ENCODE data around the gene PUDP. TPM values are rescaled to one million over a fixed set of nuclear protein-coding genes. Genes with fewer than 3 reads are reported as not detected.

The PUDP gene
- total RNA-seq = 1 to 10 TPM; 5.3 to 9.4 TPM
- polyA plus RNA-seq = 1 to 10 TPM; 6.3 to 7.4 TPM

- H3K4me1 ChIP-seq (ENCODE audit: control insufficient read depth in 4 of 4, insufficient read depth in 4 of 4, low read length in 3 of 4) = peaks cover 2 to 24% (median 17%) of the 10 kb centered on the region in 4 donors
- H3K4me3 ChIP-seq (ENCODE audit: low read depth in 1 of 3, low read length in 3 of 3) = peak within 1 kb of the TSS; percentile 72 to 99 (median 87)
- WGBS = under 1% methylated on average over 76 of the region's 76 CpGs
- peak within 1 kb of the TSS in 1 of 2 donors; percentile 5 for H3K9ac ChIP-seq (ENCODE audit: low read depth in 1 of 2, low read length in 2 of 2)
- peak within 1 kb of the TSS; percentile 89 to 94 for H3K27ac ChIP-seq (ENCODE audit: low read depth in 1 of 2, low read length in 2 of 2)
- DNase-seq (ENCODE audit: low spot score) = peak; percentile 76
- H3K27me3 ChIP-seq (ENCODE audit: control insufficient read depth in 4 of 4, insufficient read depth in 4 of 4, low read length in 3 of 4) = no peaks in the 10 kb centered on the region
- TF ChIP-seq, protein P1, sequence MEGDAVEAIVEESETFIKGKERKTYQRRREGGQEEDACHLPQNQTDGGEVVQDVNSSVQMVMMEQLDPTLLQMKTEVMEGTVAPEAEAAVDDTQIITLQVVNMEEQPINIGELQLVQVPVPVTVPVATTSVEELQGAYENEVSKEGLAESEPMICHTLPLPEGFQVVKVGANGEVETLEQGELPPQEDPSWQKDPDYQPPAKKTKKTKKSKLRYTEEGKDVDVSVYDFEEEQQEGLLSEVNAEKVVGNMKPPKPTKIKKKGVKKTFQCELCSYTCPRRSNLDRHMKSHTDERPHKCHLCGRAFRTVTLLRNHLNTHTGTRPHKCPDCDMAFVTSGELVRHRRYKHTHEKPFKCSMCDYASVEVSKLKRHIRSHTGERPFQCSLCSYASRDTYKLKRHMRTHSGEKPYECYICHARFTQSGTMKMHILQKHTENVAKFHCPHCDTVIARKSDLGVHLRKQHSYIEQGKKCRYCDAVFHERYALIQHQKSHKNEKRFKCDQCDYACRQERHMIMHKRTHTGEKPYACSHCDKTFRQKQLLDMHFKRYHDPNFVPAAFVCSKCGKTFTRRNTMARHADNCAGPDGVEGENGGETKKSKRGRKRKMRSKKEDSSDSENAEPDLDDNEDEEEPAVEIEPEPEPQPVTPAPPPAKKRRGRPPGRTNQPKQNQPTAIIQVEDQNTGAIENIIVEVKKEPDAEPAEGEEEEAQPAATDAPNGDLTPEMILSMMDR (IDR thresholded peaks at IDR 0.05; ENCODE audit: low read depth, low read length, missing input control) = peak; percentile 34
- TF ChIP-seq YY1 (IDR thresholded peaks at IDR 0.05) = peak; percentile 23
- no peak for TF ChIP-seq ZBTB33 (IDR thresholded peaks at IDR 0.05)
- no peak for TF ChIP-seq HNF4A (conservative IDR thresholded peaks at IDR 0.05)
- no peak for TF ChIP-seq RAD21 (IDR thresholded peaks at IDR 0.05)
- TF ChIP-seq SP1 (IDR thresholded peaks at IDR 0.05) = no peak
- TF ChIP-seq TAF1 (conservative IDR thresholded peaks at IDR 0.05) = no peak
- no peaks in the 10 kb centered on the region for H3K36me3 ChIP-seq (ENCODE audit: control insufficient read depth in 4 of 4, insufficient read depth in 3 of 4, low read depth in 1 of 4, low read length in 3 of 4)
- H3K9me3 ChIP-seq (ENCODE audit: control insufficient read depth in 4 of 4, low read length in 3 of 4) = no peaks in the 10 kb centered on the region
Measured at GRCh38 chrX:7147978-7148854, at the start of gene PUDP. Gene PUDP, minus strand, starts transcription at chrX:7148153. Its CDS starts 40 bp downstream, at chrX:7148113.

- no peaks in the 10 kb centered on the region for H3K27me3 ChIP-seq (ENCODE audit: control insufficient read depth in 4 of 4, insufficient read depth in 4 of 4, low read length in 3 of 4)
- TF ChIP-seq YY1 (IDR thresholded peaks at IDR 0.05) (no peak), EGR1 (IDR thresholded peaks at IDR 0.05; ENCODE audit: low read depth in 2 of 2) (no peak), ZBTB33 (IDR thresholded peaks at IDR 0.05) (no peak)
- DNase-seq (ENCODE audit: low spot score) = no peak
- whole genome bisulfite sequencing = 97% methylated on average over 11 of the region's 11 CpGs
- no peaks in the 10 kb centered on the region for H3K4me1 ChIP-seq (ENCODE audit: control insufficient read depth in 4 of 4, insufficient read depth in 4 of 4, low read length in 3 of 4)
- no peak overlapping the region for H3K9ac ChIP-seq (ENCODE audit: low read depth in 1 of 2, low read length in 2 of 2)
- H3K4me3 ChIP-seq (ENCODE audit: low read depth in 1 of 3, low read length in 3 of 3) = no peak overlapping the region
- H3K27ac ChIP-seq (ENCODE audit: low read depth in 1 of 2, low read length in 2 of 2) = no peak overlapping the region
- no peaks in the 10 kb centered on the region for H3K9me3 ChIP-seq (ENCODE audit: control insufficient read depth in 4 of 4, low read length in 3 of 4)
- H3K36me3 ChIP-seq (ENCODE audit: control insufficient read depth in 4 of 4, insufficient read depth in 3 of 4, low read depth in 1 of 4, low read length in 3 of 4) = no peaks in the 10 kb centered on the region
Measured at GRCh38 chrX:7194606-7195005, 46.7 kb upstream of the PUDP start.

DNA sequence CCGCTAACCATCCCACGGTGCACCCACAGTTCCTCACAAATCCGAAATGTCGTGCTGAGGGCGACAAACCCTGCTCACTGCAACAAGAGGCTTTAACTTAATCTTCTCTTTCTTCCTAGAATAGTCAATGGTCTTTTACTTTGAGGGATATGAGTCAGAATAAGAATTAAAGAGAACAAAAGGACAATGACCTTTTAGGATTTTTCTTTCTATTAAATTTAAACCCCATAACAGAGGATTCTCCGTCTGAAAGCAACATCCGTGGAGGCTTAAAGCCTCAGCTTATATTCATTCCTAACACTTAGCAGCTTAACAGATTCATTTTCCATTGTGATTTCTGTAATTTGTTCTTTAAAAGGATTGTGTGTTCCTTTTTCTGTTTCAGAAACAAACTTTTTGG is 44.9 kb upstream of the PUDP start:
- no peaks in the 10 kb centered on the region for H3K27me3 ChIP-seq (ENCODE audit: control insufficient read depth in 4 of 4, insufficient read depth in 4 of 4, low read length in 3 of 4)
- WGBS = 97% methylated on average over 7 of the region's 7 CpGs
- H3K27ac ChIP-seq (ENCODE audit: low read depth in 1 of 2, low read length in 2 of 2) = no peak overlapping the region
- no peak for DNase-seq (ENCODE audit: low spot score)
- no peak overlapping the region for H3K4me3 ChIP-seq (ENCODE audit: low read depth in 1 of 3, low read length in 3 of 3)
- no peaks in the 10 kb centered on the region for H3K9me3 ChIP-seq (ENCODE audit: control insufficient read depth in 4 of 4, low read length in 3 of 4)
- no peak overlapping the region for H3K9ac ChIP-seq (ENCODE audit: low read depth in 1 of 2, low read length in 2 of 2)
- no peak for TF ChIP-seq ATF3 (IDR thresholded peaks at IDR 0.05)
- no peak for TF ChIP-seq RAD21 (IDR thresholded peaks at IDR 0.05)
- no peak for TF ChIP-seq NR2F2 (IDR thresholded peaks at IDR 0.05)
- no peaks in the 10 kb centered on the region for H3K36me3 ChIP-seq (ENCODE audit: control insufficient read depth in 4 of 4, insufficient read depth in 3 of 4, low read depth in 1 of 4, low read length in 3 of 4)
- no peaks in the 10 kb centered on the region for H3K4me1 ChIP-seq (ENCODE audit: control insufficient read depth in 4 of 4, insufficient read depth in 4 of 4, low read length in 3 of 4)

Measured in liver (tissue), 9 donors.